ENCODE results near the gene PDCD11. TPM values are rescaled to one million over a fixed set of nuclear protein-coding genes. Genes with fewer than 3 reads are reported as not detected.

The PDCD11 gene
- total RNA-seq, 4 donors from 2014 or later, result 11.6 to 42.1 (median 19.0) TPM

DNA sequence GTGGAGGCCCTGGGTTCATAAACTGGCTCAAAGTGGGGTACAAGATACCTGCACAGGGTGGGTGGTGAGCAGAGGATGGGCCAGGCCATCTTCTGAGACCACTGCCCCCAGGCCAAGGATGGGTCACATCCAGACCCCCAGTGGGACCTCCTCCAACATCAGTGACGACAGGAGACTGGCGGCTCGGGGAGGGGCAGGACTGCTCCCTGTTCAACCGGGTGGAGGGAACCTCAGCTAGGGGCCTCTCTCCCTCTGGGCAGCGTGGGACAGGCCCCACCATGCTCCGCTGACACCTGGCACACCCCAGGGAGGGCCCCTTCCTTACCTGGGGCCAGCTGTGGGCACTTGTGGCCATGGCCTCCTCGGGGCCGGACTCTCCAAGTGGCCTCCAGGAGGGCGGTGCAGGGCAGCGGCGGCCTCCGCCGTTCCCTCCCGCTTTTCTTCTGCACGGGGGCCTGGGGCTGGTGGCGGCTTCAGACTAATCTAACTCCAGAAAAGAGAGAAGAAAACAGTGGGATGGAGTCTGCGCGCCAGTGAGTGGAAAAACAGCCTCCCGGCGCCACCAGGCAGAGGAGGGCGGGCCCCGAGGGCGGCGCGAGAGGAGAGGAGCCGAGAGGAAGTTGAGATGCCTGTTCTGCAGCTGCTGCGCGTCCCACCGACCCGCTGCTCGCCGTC lies 55.5 kb downstream of the PDCD11 start, which contains the start of gene CALHM2:
CALHM2 (minus strand) TSS at position 540 of the 675 bp plus-strand sequence. CDS start 2,429 bp downstream, outside the sequence.
- Histone ChIP-seq H3K4me3 (peak within 1 kb of the TSS; percentile 65 to 77 (median 70)), H3K27ac (peak within 1 kb of the TSS; percentile 76 to 89 (median 85)), H3K27me3 (no peaks in the 10 kb centered on the region), H3K4me1 (peaks cover 0 to 31% (median 12%) of the 10 kb centered on the region in 4 donors), H3K9me3 (no peaks in the 10 kb centered on the region), H3K36me3 (peaks cover 0 to 20% (median 0%) of the 10 kb centered on the region in 3 donors)
- TF ChIP-seq, protein P1, sequence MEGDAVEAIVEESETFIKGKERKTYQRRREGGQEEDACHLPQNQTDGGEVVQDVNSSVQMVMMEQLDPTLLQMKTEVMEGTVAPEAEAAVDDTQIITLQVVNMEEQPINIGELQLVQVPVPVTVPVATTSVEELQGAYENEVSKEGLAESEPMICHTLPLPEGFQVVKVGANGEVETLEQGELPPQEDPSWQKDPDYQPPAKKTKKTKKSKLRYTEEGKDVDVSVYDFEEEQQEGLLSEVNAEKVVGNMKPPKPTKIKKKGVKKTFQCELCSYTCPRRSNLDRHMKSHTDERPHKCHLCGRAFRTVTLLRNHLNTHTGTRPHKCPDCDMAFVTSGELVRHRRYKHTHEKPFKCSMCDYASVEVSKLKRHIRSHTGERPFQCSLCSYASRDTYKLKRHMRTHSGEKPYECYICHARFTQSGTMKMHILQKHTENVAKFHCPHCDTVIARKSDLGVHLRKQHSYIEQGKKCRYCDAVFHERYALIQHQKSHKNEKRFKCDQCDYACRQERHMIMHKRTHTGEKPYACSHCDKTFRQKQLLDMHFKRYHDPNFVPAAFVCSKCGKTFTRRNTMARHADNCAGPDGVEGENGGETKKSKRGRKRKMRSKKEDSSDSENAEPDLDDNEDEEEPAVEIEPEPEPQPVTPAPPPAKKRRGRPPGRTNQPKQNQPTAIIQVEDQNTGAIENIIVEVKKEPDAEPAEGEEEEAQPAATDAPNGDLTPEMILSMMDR (IDR thresholded peaks at IDR 0.05), result peak in 1 of 6 experiments; percentile 5
- no peak for TF ChIP-seq POLR2A (IDR thresholded peaks at IDR 0.05)
- peak; percentile 70 to 82 (median 74) for DNase-seq

DNA sequence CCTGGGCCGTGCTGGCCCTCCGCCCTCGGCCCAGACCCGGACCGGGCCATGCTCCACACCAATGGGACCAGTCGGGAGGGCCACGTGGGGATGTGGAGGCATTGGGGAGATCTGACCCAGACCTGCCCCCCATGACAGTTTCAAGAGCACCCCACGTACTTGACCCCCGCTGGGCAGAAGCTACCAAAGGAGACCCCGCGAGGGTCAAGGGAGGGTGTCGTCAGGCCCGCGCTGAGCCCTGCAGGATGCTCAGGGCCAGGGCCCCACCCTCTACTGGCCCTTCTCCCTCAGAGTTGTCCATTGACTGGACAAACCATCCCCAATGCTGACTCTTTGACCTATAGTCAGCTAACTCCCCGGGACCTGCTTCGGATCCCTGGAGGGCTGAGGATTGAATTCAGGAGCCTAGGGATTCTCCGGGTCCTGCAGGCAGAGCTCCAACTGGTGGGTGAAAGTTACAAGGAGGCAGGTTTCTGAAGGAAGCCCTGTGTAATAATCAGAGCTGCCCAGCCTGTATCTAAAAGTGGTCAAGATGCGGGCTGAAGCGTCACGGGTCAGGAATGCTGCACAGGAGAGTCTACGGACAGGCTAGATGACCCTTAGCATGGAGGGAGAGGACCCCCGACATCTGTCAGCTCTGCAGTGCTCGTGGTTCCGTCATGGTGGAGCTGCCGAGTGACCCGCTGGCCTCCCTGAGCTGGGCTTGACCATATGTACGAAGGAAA lies 56.2 kb downstream of the PDCD11 start:
- DNase-seq, result no peak
- Histone ChIP-seq H3K27me3 (no peaks in the 10 kb centered on the region), H3K4me3 (peak overlapping the region; percentile 65 to 77 (median 70)), H3K27ac (peak overlapping the region; percentile 76 to 89 (median 85)), H3K4me1 (peaks cover 0 to 27% (median 12%) of the 10 kb centered on the region in 4 donors), H3K36me3 (peaks cover 0 to 13% (median 0%) of the 10 kb centered on the region in 3 donors), H3K9me3 (no peaks in the 10 kb centered on the region)
- TF ChIP-seq POLR2A (IDR thresholded peaks at IDR 0.05), result no peak
- TF ChIP-seq, protein P1 (IDR thresholded peaks at IDR 0.05), result no peak

DNA sequence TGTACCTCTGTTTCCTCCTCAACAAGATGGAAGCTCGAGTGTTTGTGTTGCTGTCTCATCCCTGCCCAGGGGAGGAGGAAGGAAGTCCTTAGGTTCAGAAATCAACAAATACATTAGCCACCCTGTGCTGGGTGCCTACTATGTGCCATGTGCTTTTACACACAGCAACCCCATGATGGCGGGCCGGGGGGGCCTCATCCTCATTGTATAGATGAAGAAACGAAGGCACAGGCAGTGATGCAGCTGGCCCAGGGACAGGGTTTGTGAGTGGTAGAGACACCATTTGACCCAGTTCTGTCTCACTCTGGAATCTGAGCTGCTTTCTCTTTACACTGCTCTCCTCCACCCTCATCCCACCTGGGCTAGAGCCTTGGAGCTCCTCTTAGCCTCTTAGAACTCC lies 57.6 kb downstream of the PDCD11 start:
- no peak overlapping the region for H3K4me3 ChIP-seq
- H3K27ac ChIP-seq, result no peak overlapping the region
- DNase-seq, result no peak
- no peaks in the 10 kb centered on the region for H3K9me3 ChIP-seq
- H3K4me1 ChIP-seq, result peaks cover 0 to 25% (median 11%) of the 10 kb centered on the region in 4 donors
- H3K36me3 ChIP-seq, result peaks cover 0 to 10% (median 0%) of the 10 kb centered on the region in 3 donors
- no peak for TF ChIP-seq POLR2A (IDR thresholded peaks at IDR 0.05)
- TF ChIP-seq, protein P1 (IDR thresholded peaks at IDR 0.05), result no peak
- no peaks in the 10 kb centered on the region for H3K27me3 ChIP-seq

DNA sequence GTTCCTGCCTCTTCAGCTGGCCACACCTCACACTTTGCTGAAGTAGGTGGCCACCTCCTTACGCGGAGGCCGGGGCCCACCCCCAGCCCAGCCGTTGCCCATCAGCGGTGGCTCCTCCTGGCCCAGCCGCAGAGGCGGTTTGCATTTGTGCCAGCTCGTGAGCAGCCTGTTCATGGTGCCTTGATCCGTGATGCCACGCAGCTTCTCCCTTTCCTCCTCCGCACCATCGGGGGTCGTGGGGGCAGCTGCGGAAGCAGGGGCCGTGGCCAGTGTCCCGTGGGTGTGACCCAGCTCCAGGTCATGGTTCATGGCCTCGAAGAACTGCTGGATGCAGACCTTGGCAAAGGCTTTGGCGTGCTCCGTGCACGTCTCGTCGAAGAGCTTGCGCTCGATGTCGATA lies 58.8 kb downstream of the PDCD11 start:
- peaks cover 0 to 13% (median 3%) of the 10 kb centered on the region in 4 donors for H3K4me1 ChIP-seq
- H3K27me3 ChIP-seq, result no peaks in the 10 kb centered on the region
- no peak overlapping the region for H3K4me3 ChIP-seq
- no peak overlapping the region for H3K27ac ChIP-seq
- no peaks in the 10 kb centered on the region for H3K9me3 ChIP-seq
- no peak for DNase-seq
- TF ChIP-seq POLR2A (IDR thresholded peaks at IDR 0.05), result no peak
- TF ChIP-seq, protein P1 (IDR thresholded peaks at IDR 0.05), result no peak
- H3K36me3 ChIP-seq, result no peaks in the 10 kb centered on the region

DNA sequence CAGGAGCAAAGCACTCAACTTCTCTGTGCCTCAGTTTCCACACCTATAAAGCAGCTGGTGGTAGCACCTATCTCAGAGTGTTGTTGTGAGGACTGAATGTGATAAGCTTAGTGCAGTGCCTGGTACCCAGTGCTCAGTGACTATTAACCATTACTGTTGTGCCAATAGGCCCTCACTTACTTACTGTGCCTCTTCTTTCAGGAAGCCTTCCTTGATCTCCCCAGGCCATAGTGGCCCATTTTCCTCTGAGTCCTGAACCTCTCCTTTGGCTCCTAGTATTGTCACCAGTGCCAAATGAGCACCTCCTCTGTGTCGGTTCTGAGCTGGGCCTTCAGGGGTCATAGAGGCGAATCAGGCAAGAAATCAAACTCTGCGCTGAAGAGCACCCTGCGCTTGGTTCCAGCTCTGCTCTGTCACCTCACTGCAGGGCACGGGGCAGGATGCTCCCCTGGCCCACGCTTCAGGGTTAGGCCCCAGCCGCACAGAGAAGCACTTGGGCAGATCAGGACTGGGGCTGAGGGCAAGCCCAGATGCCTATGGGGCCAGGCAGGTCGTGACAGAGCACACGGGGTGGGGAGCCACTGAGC lies 59.7 kb downstream of the PDCD11 start:
- H3K27ac ChIP-seq, result no peak overlapping the region
- TF ChIP-seq, protein P1 (IDR thresholded peaks at IDR 0.05), result no peak
- TF ChIP-seq POLR2A (IDR thresholded peaks at IDR 0.05), result no peak
- peaks cover 0 to 8% (median 0%) of the 10 kb centered on the region in 4 donors for H3K4me1 ChIP-seq
- DNase-seq, result no peak
- H3K4me3 ChIP-seq, result no peak overlapping the region
- H3K27me3 ChIP-seq, result no peaks in the 10 kb centered on the region
- no peaks in the 10 kb centered on the region for H3K36me3 ChIP-seq
- no peaks in the 10 kb centered on the region for H3K9me3 ChIP-seq

Data from Peyer's patch (tissue), 4 donors.